Right cardiac atrium (tissue), 5 donors: ENCODE data around the gene IGSF9B. TPM values are rescaled to one million over a fixed set of nuclear protein-coding genes. Genes with fewer than 3 reads are reported as not detected.
A peak's percentile ranks its signal among the peaks of the same experiment; 100 is the strongest.

Experiments used
- ATAC-seq, 2 donors: fragments of 200-7000 bp; cut with Tn5 transposase; one replicate each; pipeline versions ENCODE4 v1.8.0 to v1.9.1; 2020; ENCODE audit warnings: moderate library complexity in 2 of 2, mild to moderate bottlenecking in 1 of 2
- DNase-seq, 3 donors: peaks; one replicate each; pipeline ENCODE4 v3.0.0-alpha.2; 2020
- H3K27ac ChIP-seq: one replicate; pipeline ENCODE4 v1.5.1; 2013; ENCODE audit warnings: mild to moderate bottlenecking, low read length, control low read depth, moderate library complexity
- H3K27me3 ChIP-seq: one replicate; pipeline ENCODE4 v1.6.1; 2013; ENCODE audit not compliant: control insufficient read depth, insufficient read depth
- H3K4me1 ChIP-seq: one replicate; pipeline ENCODE4 v1.6.1; 2013; ENCODE audit warnings: low read length; ENCODE audit not compliant: control insufficient read depth, insufficient read depth
- H3K4me3 ChIP-seq: one replicate; pipeline ENCODE4 v1.5.1; 2013; ENCODE audit warnings: low read length, control low read depth
- H3K9me3 ChIP-seq: one replicate; pipeline ENCODE4 v1.6.1; 2013; ENCODE audit warnings: low read length; ENCODE audit not compliant: control insufficient read depth
- WGBS: extraction: QIAGEN DNeasy Blood & Tissue Kit; methylation state at CpG from one replicate; pipeline ENCODE4 v1.1.7; 2013; 5-methylcytosine and 5-hydroxymethylcytosine counted together
- intact Hi-C, 4 donors: fragments of 100-400 bp; cut with DNase I; formaldehyde crosslinking; loops; one replicate each; pipeline versions ENCODE4 v1.11.0 to v1.14.0; 2022 to 2023
- polyA plus RNA-seq: library from polyadenylated mRNA; stranded (reverse); fragments of 200-250 nt; gene quantifications from one replicate; pipeline ENCODE4 v1.2.3, GENCODE V29; 2013
- total RNA-seq, 4 donors: library from RNA; stranded (reverse); fragmentation: NEBNext Ultra II Directional; extraction: Animal tissue kit (Norgen Biotek cat#: 25700); gene quantifications; one replicate each; pipeline ENCODE4 v1.2.1, GENCODE V29; 2021
- donor health status: healthy with polysubstance abuse.
- donor health status: DM: no; HTN: yes; CAD: no.
- donor health status: DM: no; HTN: no; CAD: no.
- donor health status: DM: no; HTN: yes; CAD: no; lungs with severe emphysema.
- donor health status: DM: yes; HTN: yes; CAD: no.

The IGSF9B gene
- total and polyA plus RNA-seq, 5 donors, result 27.8 to 58.9 (median 53.1) TPM

GRCh38 chr11:133995066-133995465 is 38.3 kb upstream of the IGSF9B start:
- Histone ChIP-seq H3K27ac (no peak overlapping the region), H3K4me1 (no peaks in the 10 kb centered on the region), H3K4me3 (no peak overlapping the region), H3K27me3 (no peaks in the 10 kb centered on the region), H3K9me3 (no peaks in the 10 kb centered on the region)
- DNase-seq, result no peak
- 55% methylated on average over 8 of the region's 8 CpGs for WGBS
- no peak for ATAC-seq
- intact Hi-C loops, result no loop called here

GRCh38 chr11:133993921-133994320 is 37.2 kb upstream of the IGSF9B start:
- ATAC-seq, result no peak
- intact Hi-C loops, result no loop called here
- H3K4me1 ChIP-seq, result no peaks in the 10 kb centered on the region
- H3K27ac ChIP-seq, result no peak overlapping the region
- no peaks in the 10 kb centered on the region for H3K9me3 ChIP-seq
- no peak for DNase-seq
- WGBS, result 93% methylated on average over 13 of the region's 13 CpGs
- H3K4me3 ChIP-seq, result no peak overlapping the region
- H3K27me3 ChIP-seq, result no peaks in the 10 kb centered on the region

DNA sequence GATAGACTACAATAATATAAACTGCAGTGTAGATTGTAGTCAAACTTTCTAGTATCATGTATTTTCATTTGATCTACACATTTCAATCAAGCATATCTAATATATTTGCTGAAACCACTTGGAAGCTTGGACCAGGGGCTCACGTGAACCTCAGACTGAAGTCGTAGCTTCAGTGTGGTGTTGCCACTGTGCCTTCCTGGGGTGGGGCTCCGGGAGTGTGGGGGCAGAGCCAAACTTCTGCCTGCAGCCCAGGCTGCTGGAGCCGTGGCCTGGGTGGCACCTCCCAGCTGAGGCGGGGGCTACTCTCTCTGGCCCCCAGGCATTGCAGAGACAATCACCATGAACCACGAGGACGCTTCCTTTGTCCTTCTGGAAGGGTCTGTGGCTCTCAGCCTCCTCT is 36.3 kb upstream of the IGSF9B start:
- H3K4me3 ChIP-seq, result no peak overlapping the region
- no peaks in the 10 kb centered on the region for H3K9me3 ChIP-seq
- no peak overlapping the region for H3K27ac ChIP-seq
- no peaks in the 10 kb centered on the region for H3K27me3 ChIP-seq
- intact Hi-C loops, result no loop called here
- DNase-seq (no peak), ATAC-seq (no peak)
- H3K4me1 ChIP-seq, result no peaks in the 10 kb centered on the region
- 88% methylated on average over 7 of the region's 7 CpGs for WGBS

DNA sequence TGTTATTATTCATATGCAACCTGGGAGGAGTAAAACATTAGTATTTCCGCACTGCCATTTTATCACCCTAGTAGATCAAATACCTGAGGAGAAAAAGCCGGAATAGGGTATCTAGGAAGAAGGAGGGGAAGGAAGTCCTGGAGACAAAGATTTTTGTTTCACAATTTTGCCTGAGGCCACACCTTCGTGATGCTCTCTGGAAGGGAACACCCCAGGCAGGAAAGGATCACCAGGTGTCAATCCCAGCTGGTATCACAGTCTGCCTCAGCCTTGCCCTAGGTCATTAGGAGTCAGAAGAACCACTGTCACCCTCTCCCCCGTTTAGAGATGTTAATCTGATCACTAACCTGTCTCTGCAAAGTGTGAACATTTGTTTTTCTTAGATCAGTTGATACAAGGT is 35.4 kb upstream of the IGSF9B start:
- H3K27ac ChIP-seq, result no peak overlapping the region
- no peaks in the 10 kb centered on the region for H3K4me1 ChIP-seq
- no peak for ATAC-seq
- intact Hi-C loops, result no loop called here
- whole genome bisulfite sequencing, result 59% methylated on average over 4 of the region's 4 CpGs
- H3K27me3 ChIP-seq, result no peaks in the 10 kb centered on the region
- DNase-seq, result no peak
- no peaks in the 10 kb centered on the region for H3K9me3 ChIP-seq
- no peak overlapping the region for H3K4me3 ChIP-seq

DNA sequence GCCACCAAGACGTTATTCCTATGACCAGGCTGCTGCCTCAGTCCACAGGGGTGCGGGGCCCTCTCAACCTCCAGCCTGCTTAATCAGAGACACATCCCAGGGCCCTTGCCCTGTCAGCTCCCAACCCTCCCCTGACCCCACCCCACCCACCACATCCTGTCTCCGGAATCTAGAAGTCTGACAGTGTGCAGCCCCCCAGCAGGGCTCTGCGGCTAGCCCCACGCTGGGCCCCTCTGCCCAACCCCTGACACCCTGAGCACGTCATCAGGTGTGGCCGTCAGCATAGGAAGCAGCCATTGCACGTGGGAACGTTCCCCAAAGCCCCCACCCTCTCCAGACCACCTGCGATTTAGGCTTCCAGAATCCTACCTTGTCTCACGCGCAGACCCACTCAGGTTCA is 34.3 kb upstream of the IGSF9B start:
- no peak for ATAC-seq
- 57% methylated on average over 12 of the region's 12 CpGs for WGBS
- H3K27me3 ChIP-seq, result no peaks in the 10 kb centered on the region
- H3K4me1 ChIP-seq, result no peaks in the 10 kb centered on the region
- no peak overlapping the region for H3K4me3 ChIP-seq
- no peak overlapping the region for H3K27ac ChIP-seq
- no peaks in the 10 kb centered on the region for H3K9me3 ChIP-seq
- no peak for DNase-seq
- intact Hi-C loops, result no loop called here

DNA sequence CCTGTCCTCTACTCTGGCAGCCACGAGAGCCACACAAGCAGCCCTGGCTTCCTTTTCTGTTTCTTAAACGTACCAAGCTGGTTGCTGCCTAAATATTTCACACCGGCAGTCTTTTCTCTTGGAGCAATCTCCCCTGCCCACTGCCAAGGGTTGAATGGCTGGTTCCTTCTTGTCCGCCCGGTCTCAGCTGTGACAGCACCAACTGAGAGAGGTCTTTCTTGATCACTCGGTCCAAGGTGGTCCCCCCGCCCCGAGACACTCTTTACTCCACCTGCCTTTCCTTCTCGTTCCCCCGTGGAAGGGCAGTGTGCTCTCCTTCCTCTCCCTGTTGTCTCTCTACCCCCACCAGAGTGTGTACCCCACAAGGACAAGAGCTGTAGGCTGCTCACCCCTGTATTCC is 33.7 kb upstream of the IGSF9B start:
- Histone ChIP-seq H3K4me1 (no peaks in the 10 kb centered on the region), H3K27ac (no peak overlapping the region), H3K4me3 (no peak overlapping the region), H3K27me3 (no peaks in the 10 kb centered on the region), H3K9me3 (no peaks in the 10 kb centered on the region)
- intact Hi-C loops, result no loop called here
- ATAC-seq (no peak), DNase-seq (no peak)
- 78% methylated on average over 10 of the region's 10 CpGs for WGBS

DNA sequence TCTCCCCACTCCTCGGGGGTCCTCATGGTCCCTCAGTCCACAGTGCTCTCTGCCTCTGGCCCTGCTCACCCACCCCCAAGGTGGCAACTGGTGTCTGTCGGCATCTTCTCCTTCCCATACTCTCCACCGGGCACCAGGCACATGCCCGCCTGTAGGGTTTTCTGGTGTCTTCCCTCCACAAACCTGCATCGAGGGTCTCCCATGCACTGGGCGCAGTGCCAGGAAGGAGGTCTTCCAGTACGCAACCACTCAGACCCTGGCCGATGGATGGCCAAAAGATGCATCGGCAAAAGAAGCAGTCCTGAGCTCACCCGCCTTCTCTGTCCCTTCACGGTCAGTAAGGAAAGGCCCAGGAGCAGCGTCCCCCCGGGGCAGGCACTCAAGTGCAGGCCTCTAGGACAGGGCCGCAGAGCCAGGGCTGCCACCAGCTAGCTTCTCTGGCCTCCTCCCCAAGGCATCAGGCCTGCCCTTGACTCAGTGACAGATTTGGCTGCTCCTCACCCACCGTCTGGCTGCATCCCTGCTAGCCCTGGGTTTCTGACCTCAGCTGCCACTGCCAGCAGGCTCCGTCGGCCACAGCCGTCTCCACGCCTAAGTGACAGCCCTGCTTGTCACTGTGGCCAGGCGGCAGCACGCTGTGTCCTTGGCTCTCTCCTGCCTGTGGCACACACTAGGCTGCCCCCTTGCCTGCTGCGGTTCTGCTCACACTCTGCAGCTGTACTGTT is 32.1 kb upstream of the IGSF9B start:
- 71% methylated on average over 22 of the region's 22 CpGs for WGBS
- Histone ChIP-seq H3K27ac (peak overlapping the region; percentile 78), H3K4me3 (no peak overlapping the region), H3K27me3 (no peaks in the 10 kb centered on the region), H3K4me1 (no peaks in the 10 kb centered on the region), H3K9me3 (no peaks in the 10 kb centered on the region)
- intact Hi-C loops, result no loop called here
- ATAC-seq, result peak; percentile 86 to 91
- DNase-seq, result peak; percentile 61 to 88 (median 86)

- no peak overlapping the region for H3K4me3 ChIP-seq
- no peak for ATAC-seq
- H3K27me3 ChIP-seq, result no peaks in the 10 kb centered on the region
- no peaks in the 10 kb centered on the region for H3K9me3 ChIP-seq
- no peaks in the 10 kb centered on the region for H3K4me1 ChIP-seq
- WGBS, result 83% methylated on average over 8 of the region's 8 CpGs
- no peak overlapping the region for H3K27ac ChIP-seq
- intact Hi-C loops, result no loop called here
- DNase-seq, result peak in 1 of 3 donors; percentile 35
Measured at GRCh38 chr11:133987171-133987570, 30.4 kb upstream of the IGSF9B start.

DNA sequence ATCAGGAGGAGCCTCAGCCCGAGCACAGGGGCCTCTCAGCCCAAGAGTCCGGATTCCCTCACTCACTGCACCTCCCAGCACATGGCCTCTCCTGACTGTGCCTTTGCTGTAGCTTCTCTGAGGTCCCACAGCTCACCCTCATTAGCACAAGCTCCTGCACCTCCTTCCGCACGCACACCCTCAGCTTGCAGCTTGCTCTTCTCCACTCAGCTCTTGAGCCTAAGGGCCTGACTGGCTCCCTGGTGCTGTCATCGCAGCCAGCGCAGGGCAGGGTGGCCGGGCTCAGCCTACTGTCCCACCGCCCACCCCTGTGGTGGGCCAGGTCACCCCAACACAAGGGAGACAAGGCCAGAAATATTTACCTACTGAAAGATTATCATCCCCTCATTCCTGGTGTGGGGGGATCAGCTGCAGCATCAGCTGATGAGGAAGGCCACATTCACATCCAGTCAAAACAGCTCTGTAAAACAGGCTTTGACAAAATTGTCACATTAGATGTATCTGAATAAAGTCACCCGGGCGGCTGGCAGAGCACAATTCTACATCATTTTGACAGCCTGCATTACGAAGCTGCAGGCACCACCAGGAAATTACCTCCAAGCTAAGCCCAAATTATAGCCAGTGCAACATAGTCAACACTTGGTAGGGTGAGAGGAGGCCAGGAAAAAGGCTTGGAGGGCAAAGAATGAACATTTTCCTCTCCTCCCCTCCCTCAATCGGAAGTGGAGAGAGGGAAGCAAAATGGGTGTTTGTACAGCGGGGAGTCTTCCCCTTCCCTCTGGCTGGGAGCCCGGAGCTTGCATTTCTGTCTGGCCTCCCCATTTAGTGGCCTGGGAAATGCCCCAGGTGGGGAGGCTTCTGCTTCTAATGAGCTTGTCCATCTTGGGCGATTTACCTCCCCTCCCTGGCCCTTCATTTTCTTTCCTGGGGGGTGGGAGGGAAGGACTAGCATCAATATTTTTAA is 29.5 kb upstream of the IGSF9B start:
- ATAC-seq (no peak), DNase-seq (peak in 1 of 3 donors; percentile 30)
- H3K27ac ChIP-seq, result no peak overlapping the region
- H3K27me3 ChIP-seq, result no peaks in the 10 kb centered on the region
- intact Hi-C loops, result no loop called here
- no peak overlapping the region for H3K4me3 ChIP-seq
- WGBS, result 79% methylated on average over 15 of the region's 15 CpGs
- H3K4me1 ChIP-seq, result peaks cover 3% of the 10 kb centered on the region
- no peaks in the 10 kb centered on the region for H3K9me3 ChIP-seq

DNA sequence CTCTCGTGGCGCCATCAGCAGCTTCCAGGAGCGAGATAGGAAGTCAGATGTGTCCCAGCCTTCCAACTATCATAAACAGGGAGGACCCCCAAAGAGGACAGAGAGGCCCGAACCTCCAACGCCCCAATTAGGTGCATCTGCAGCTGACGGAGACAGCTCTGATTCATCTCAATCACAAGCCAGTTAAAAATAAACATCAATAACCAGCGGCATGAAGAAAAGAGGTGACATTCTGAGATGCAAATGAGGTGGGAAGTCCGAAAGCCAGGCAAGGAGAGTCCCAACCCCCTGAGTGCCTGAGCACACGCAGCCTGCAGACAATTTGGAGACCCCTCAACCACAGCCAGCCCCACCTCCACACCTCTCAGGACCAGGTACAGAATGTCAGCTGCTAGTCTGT is 28.1 kb upstream of the IGSF9B start:
- Histone ChIP-seq H3K4me3 (no peak overlapping the region), H3K27me3 (no peaks in the 10 kb centered on the region), H3K4me1 (peaks cover 3% of the 10 kb centered on the region), H3K27ac (no peak overlapping the region), H3K9me3 (no peaks in the 10 kb centered on the region)
- DNase-seq, result peak in 1 of 3 donors; percentile 28
- 72% methylated on average over 9 of the region's 9 CpGs for WGBS
- ATAC-seq, result no peak
- intact Hi-C loops, result no loop called here

- Histone ChIP-seq H3K27ac (no peak overlapping the region), H3K4me1 (peaks cover 3% of the 10 kb centered on the region), H3K27me3 (no peaks in the 10 kb centered on the region), H3K4me3 (no peak overlapping the region), H3K9me3 (no peaks in the 10 kb centered on the region)
- intact Hi-C loops, result no loop called here
- ATAC-seq (no peak), DNase-seq (peak in 1 of 3 donors; percentile 45)
- WGBS, result 84% methylated on average over 28 of the region's 28 CpGs
Measured at GRCh38 chr11:133983660-133984316, 27.0 kb upstream of the IGSF9B start.
